GOT3 (cell line): ENCODE results near the gene KCNT1.

Experiments
- DNase-seq: peaks from one replicate; lab custom pipeline; 2025; ENCODE audit warnings: mixed read lengths; lab: John Stamatoyannopoulos, UW

The KCNT1 gene

GRCh38 chr9:135765416-135765815 is 63.4 kb downstream of the KCNT1 start:
- no peak for DNase-seq

GRCh38 chr9:135766251-135766650 is 64.3 kb downstream of the KCNT1 start:
- DNase-seq, result no peak

- DNase-seq, result no peak
Measured at GRCh38 chr9:135766707-135767106, 64.7 kb downstream of the KCNT1 start.

GRCh38 chr9:135768516-135769218 is 66.7 kb downstream of the KCNT1 start:
- DNase-seq, result no peak

- no peak for DNase-seq
Measured at GRCh38 chr9:135769489-135770202, 67.7 kb downstream of the KCNT1 start.

GRCh38 chr9:135770203-135770535 is 68.2 kb downstream of the KCNT1 start:
- no peak for DNase-seq

- no peak for DNase-seq
Measured at GRCh38 chr9:135770771-135771170, 68.8 kb downstream of the KCNT1 start.

GRCh38 chr9:135771401-135772051 is 69.5 kb downstream of the KCNT1 start:
- no peak for DNase-seq

GRCh38 chr9:135772056-135772646 is 70.2 kb downstream of the KCNT1 start:
- DNase-seq, result no peak

- no peak for DNase-seq
Measured at GRCh38 chr9:135772702-135773493, 70.9 kb downstream of the KCNT1 start.

- DNase-seq, result no peak
Measured at GRCh38 chr9:135773530-135774238, 71.7 kb downstream of the KCNT1 start.

GRCh38 chr9:135774239-135774747 is 72.3 kb downstream of the KCNT1 start:
- no peak for DNase-seq

- no peak for DNase-seq
Measured at GRCh38 chr9:135774794-135775525, 73.0 kb downstream of the KCNT1 start.

GRCh38 chr9:135775911-135776310 is 73.9 kb downstream of the KCNT1 start:
- no peak for DNase-seq

GRCh38 chr9:135776893-135777622 is 75.1 kb downstream of the KCNT1 start:
- DNase-seq, result no peak

- no peak for DNase-seq
Measured at GRCh38 chr9:135777623-135778177, 75.7 kb downstream of the KCNT1 start.

- no peak for DNase-seq
Measured at GRCh38 chr9:135778421-135778820, 76.4 kb downstream of the KCNT1 start.

- no peak for DNase-seq
Measured at GRCh38 chr9:135779571-135779970, 77.6 kb downstream of the KCNT1 start.

- no peak for DNase-seq
Measured at GRCh38 chr9:135780086-135780485, 78.1 kb downstream of the KCNT1 start.
